Stomach (tissue), 9 donors: ENCODE measurements around the gene LRRC72. TPM values are rescaled to one million over a fixed set of nuclear protein-coding genes. Genes with fewer than 3 reads are reported as not detected.

ENCODE experiments used
- DNase-seq, 2 donors: peaks; one replicate each; pipeline versions ENCODE4 v3.0.0 to v3.0.0-alpha.2; 2013 to 2019
- H3K27ac ChIP-seq, 5 donors: fragments of 200-600 bp in 4 of 5; sonication (generic) in 4 of 5; one replicate each; pipeline ENCODE4 v1.5.1; 2013 to 2019; ENCODE audit warnings: mild to moderate bottlenecking in 1 of 5, moderate library complexity in 1 of 5
- H3K27me3 ChIP-seq, 3 donors: fragments of 200-600 bp; sonication (generic); one replicate each; pipeline ENCODE4 v1.5.1; 2017 to 2019; ENCODE audit warnings: mixed run types in 1 of 3
- H3K36me3 ChIP-seq, 4 donors: fragments of 200-600 bp; sonication (generic); 1 replicate in 3 of 4; 2 replicates in 1 of 4; pipeline ENCODE4 v1.5.1; 2016 to 2019
- H3K4me1 ChIP-seq, 4 donors: fragments of 200-600 bp; sonication (generic); one replicate each; pipeline ENCODE4 v1.5.1; 2016 to 2019
- H3K4me3 ChIP-seq, 4 donors: fragments of 200-600 bp; sonication (generic) in 3 of 4; one replicate each; pipeline ENCODE4 v1.5.1; 2016 to 2019; ENCODE audit warnings: mild to moderate bottlenecking in 1 of 4
- H3K9me3 ChIP-seq, 4 donors: fragments of 200-600 bp; sonication (generic); one replicate each; pipeline ENCODE4 v1.5.1; 2016 to 2019
- CTCF ChIP-seq, 7 experiments: fragments of 450-650 bp in 4 of 7; fragments of 200-600 bp in 3 of 7; sonication (generic) in 3 of 7; IDR thresholded peaks; one replicate each; pipeline ENCODE4 v1.5.1; 2016 to 2019; ENCODE audit warnings: antibody characterized with exemption in 7 of 7, control low read depth in 2 of 7, mild to moderate bottlenecking in 1 of 7
- EP300 ChIP-seq: sonication (generic); formaldehyde crosslinking; IDR thresholded peaks from one replicate; pipeline ENCODE4 v1.6.1; 2017; ENCODE audit warnings: antibody characterized with exemption
- POLR2A ChIP-seq, 4 donors: fragments of 450-650 bp; IDR thresholded peaks; one replicate each; pipeline ENCODE4 v1.6.1; 2016; ENCODE audit warnings: antibody characterized with exemption in 4 of 4, control low read depth in 2 of 4, mild to moderate bottlenecking in 1 of 4, moderate library complexity in 1 of 4
- POLR2AphosphoS5 ChIP-seq, 3 donors: sonication (generic); formaldehyde crosslinking; IDR thresholded peaks; one replicate each; pipeline ENCODE4 v1.6.1; 2016; ENCODE audit warnings: antibody characterized with exemption in 3 of 3
- WGBS, 5 donors: extraction: QIAGEN DNeasy Blood & Tissue Kit in 3 of 5; methylation state at CpG; one replicate each; pipeline versions ENCODE4 v1.1.5 to v1.1.7; 2013 to 2018; 5-methylcytosine and 5-hydroxymethylcytosine counted together
- intact Hi-C: fragments of 100-400 bp; cut with DNase I; formaldehyde crosslinking; loops from one replicate; pipeline ENCODE4 v1.15.1; 2023; ENCODE audit warnings: low total_unique reads
- polyA plus RNA-seq, 3 donors: library from polyadenylated mRNA; stranded (reverse); fragments of 200-250 nt; gene quantifications; one replicate each; pipeline ENCODE4 v1.2.3, GENCODE V29; 2013
- total RNA-seq, 5 donors: library from RNA; depleted of rRNA; stranded (reverse); fragments of >200 nt; gene quantifications; one replicate each; pipeline versions ENCODE4 v1.1.0 to v1.2.3, GENCODE V29; 2014 to 2016
- donor health status: healthy with polysubstance abuse.
- donor health status: Bipolar disorder and iron deficiency.
- donor health status: healthy.

LRRC72 gene
- total and polyA plus RNA-seq, 8 donors = not detected

GRCh38 chr7:16543456-16543855 lies 16.8 kb downstream of the LRRC72 start:
- intact Hi-C loops = no loop called here
- Histone ChIP-seq H3K27ac (no peak overlapping the region), H3K9me3 (no peaks in the 10 kb centered on the region), H3K27me3 (no peaks in the 10 kb centered on the region), H3K4me3 (no peak overlapping the region), H3K36me3 (no peaks in the 10 kb centered on the region), H3K4me1 (no peaks in the 10 kb centered on the region)
- TF ChIP-seq EP300 (no peak), CTCF (IDR thresholded peaks at IDR 0.05) (no peak), POLR2A (IDR thresholded peaks at IDR 0.05) (no peak), POLR2AphosphoS5 (IDR thresholded peaks at IDR 0.05) (no peak)
- no peak for DNase-seq
- 71 to 82% (median 79%) methylated on average over 2 of the region's 2 CpGs for WGBS, 5 donors

- intact Hi-C loops = no loop called here
- H3K4me3 ChIP-seq = no peak overlapping the region
- no peaks in the 10 kb centered on the region for H3K9me3 ChIP-seq
- WGBS, 5 donors = 87 to 97% (median 92%) methylated on average over 5 to 7 of the region's 7 CpGs
- no peaks in the 10 kb centered on the region for H3K27me3 ChIP-seq
- no peaks in the 10 kb centered on the region for H3K36me3 ChIP-seq
- H3K27ac ChIP-seq = no peak overlapping the region
- DNase-seq = no peak
- no peak for TF ChIP-seq CTCF (IDR thresholded peaks at IDR 0.05)
- no peak for TF ChIP-seq POLR2AphosphoS5 (IDR thresholded peaks at IDR 0.05)
- TF ChIP-seq POLR2A (IDR thresholded peaks at IDR 0.05) = no peak
- no peak for TF ChIP-seq EP300
- H3K4me1 ChIP-seq = no peaks in the 10 kb centered on the region
These were observed 20.4 kb downstream of the LRRC72 start for GRCh38 chr7:16546921-16547505.

- WGBS, 5 donors = 79 to 91% (median 86%) methylated on average over 2 of the region's 2 CpGs
- H3K36me3 ChIP-seq = no peaks in the 10 kb centered on the region
- no peaks in the 10 kb centered on the region for H3K4me1 ChIP-seq
- no peak overlapping the region for H3K4me3 ChIP-seq
- TF ChIP-seq POLR2A (IDR thresholded peaks at IDR 0.05) = no peak
- TF ChIP-seq EP300 = no peak
- no peak for TF ChIP-seq POLR2AphosphoS5 (IDR thresholded peaks at IDR 0.05)
- TF ChIP-seq CTCF (IDR thresholded peaks at IDR 0.05) = no peak
- no peaks in the 10 kb centered on the region for H3K9me3 ChIP-seq
- H3K27me3 ChIP-seq = no peaks in the 10 kb centered on the region
- intact Hi-C loops = no loop called here
- DNase-seq = no peak
- no peak overlapping the region for H3K27ac ChIP-seq
These were observed 21.8 kb downstream of the LRRC72 start for GRCh38 chr7:16548428-16548827.

GRCh38 chr7:16550671-16551070 lies 24.0 kb downstream of the LRRC72 start:
- H3K4me1 ChIP-seq = no peaks in the 10 kb centered on the region
- WGBS, 5 donors = 27 to 47% (median 33%) methylated on average over 1 of the region's 1 CpG
- intact Hi-C loops = no loop called here

More at GRCh38 chr7:16550671-16551070, 24.0 kb downstream of the LRRC72 start:
- Histone ChIP-seq H3K36me3 (no peaks in the 10 kb centered on the region), H3K9me3 (no peaks in the 10 kb centered on the region), H3K27ac (no peak overlapping the region), H3K4me3 (no peak overlapping the region), H3K27me3 (no peaks in the 10 kb centered on the region)
- DNase-seq = no peak
- TF ChIP-seq POLR2AphosphoS5 (IDR thresholded peaks at IDR 0.05) = no peak
- TF ChIP-seq CTCF (IDR thresholded peaks at IDR 0.05) = no peak
- no peak for TF ChIP-seq EP300
- no peak for TF ChIP-seq POLR2A (IDR thresholded peaks at IDR 0.05)
